ENCODE data around the gene RBM28.
A peak's percentile ranks its signal among the peaks of the same experiment; 100 is the strongest.

RBM28 gene

GRCh38 chr7:128370491-128370890 is 26.8 kb upstream of the RBM28 start:
- Histone ChIP-seq H3K4me3 (ENCODE audit: low read depth, low read length) (no peak overlapping the region), H3K79me2 (ENCODE audit: control insufficient read depth, insufficient read depth, low read length, unreplicated experiment) (no peaks in the 10 kb centered on the region), H3K27ac (ENCODE audit: low read depth, low read length) (no peak overlapping the region), H3K36me3 (ENCODE audit: insufficient read depth, low read length) (no peaks in the 10 kb centered on the region), H2AFZ (ENCODE audit: low read length, unreplicated experiment) (no peak overlapping the region), H3K27me3 (ENCODE audit: insufficient read depth, low read length) (peaks cover 24% of the 10 kb centered on the region), H3K4me1 (ENCODE audit: control insufficient read depth, insufficient read depth, low read length, unreplicated experiment) (no peaks in the 10 kb centered on the region)

- Histone ChIP-seq H3K36me3 (ENCODE audit: insufficient read depth, low read length) (no peaks in the 10 kb centered on the region), H3K79me2 (ENCODE audit: control insufficient read depth, insufficient read depth, low read length, unreplicated experiment) (no peaks in the 10 kb centered on the region), H3K27me3 (ENCODE audit: insufficient read depth, low read length) (peaks cover 59% of the 10 kb centered on the region), H3K27ac (ENCODE audit: low read depth, low read length) (no peak overlapping the region), H3K4me1 (ENCODE audit: control insufficient read depth, insufficient read depth, low read length, unreplicated experiment) (no peaks in the 10 kb centered on the region), H2AFZ (ENCODE audit: low read length, unreplicated experiment) (no peak overlapping the region), H3K4me3 (ENCODE audit: low read depth, low read length) (no peak overlapping the region)
Observed at GRCh38 chr7:128366986-128367385, 23.3 kb upstream of the RBM28 start.

GRCh38 chr7:128366300-128366699 is 22.6 kb upstream of the RBM28 start:
- H3K36me3 ChIP-seq (ENCODE audit: insufficient read depth, low read length) = no peaks in the 10 kb centered on the region
- no peak overlapping the region for H3K27ac ChIP-seq (ENCODE audit: low read depth, low read length)
- no peak overlapping the region for H2AFZ ChIP-seq (ENCODE audit: low read length, unreplicated experiment)
- H3K79me2 ChIP-seq (ENCODE audit: control insufficient read depth, insufficient read depth, low read length, unreplicated experiment) = no peaks in the 10 kb centered on the region
- peaks cover 65% of the 10 kb centered on the region for H3K27me3 ChIP-seq (ENCODE audit: insufficient read depth, low read length)
- no peaks in the 10 kb centered on the region for H3K4me1 ChIP-seq (ENCODE audit: control insufficient read depth, insufficient read depth, low read length, unreplicated experiment)
- H3K4me3 ChIP-seq (ENCODE audit: low read depth, low read length) = no peak overlapping the region

- peaks cover 73% of the 10 kb centered on the region for H3K27me3 ChIP-seq (ENCODE audit: insufficient read depth, low read length)
- H3K36me3 ChIP-seq (ENCODE audit: insufficient read depth, low read length) = no peaks in the 10 kb centered on the region
- H3K79me2 ChIP-seq (ENCODE audit: control insufficient read depth, insufficient read depth, low read length, unreplicated experiment) = no peaks in the 10 kb centered on the region
- H3K27ac ChIP-seq (ENCODE audit: low read depth, low read length) = no peak overlapping the region
- no peak overlapping the region for H3K4me3 ChIP-seq (ENCODE audit: low read depth, low read length)
- no peaks in the 10 kb centered on the region for H3K4me1 ChIP-seq (ENCODE audit: control insufficient read depth, insufficient read depth, low read length, unreplicated experiment)
- no peak overlapping the region for H2AFZ ChIP-seq (ENCODE audit: low read length, unreplicated experiment)
Observed at GRCh38 chr7:128365432-128365831, 21.7 kb upstream of the RBM28 start.

- H3K36me3 ChIP-seq (ENCODE audit: insufficient read depth, low read length) = no peaks in the 10 kb centered on the region
- H3K27ac ChIP-seq (ENCODE audit: low read depth, low read length) = no peak overlapping the region
- H3K79me2 ChIP-seq (ENCODE audit: control insufficient read depth, insufficient read depth, low read length, unreplicated experiment) = no peaks in the 10 kb centered on the region
- no peak overlapping the region for H2AFZ ChIP-seq (ENCODE audit: low read length, unreplicated experiment)
- H3K4me3 ChIP-seq (ENCODE audit: low read depth, low read length) = no peak overlapping the region
- H3K4me1 ChIP-seq (ENCODE audit: control insufficient read depth, insufficient read depth, low read length, unreplicated experiment) = no peaks in the 10 kb centered on the region
- H3K27me3 ChIP-seq (ENCODE audit: insufficient read depth, low read length) = peaks cover 78% of the 10 kb centered on the region
Observed at GRCh38 chr7:128364166-128364870, 20.6 kb upstream of the RBM28 start.

GRCh38 chr7:128363261-128363721 is 19.6 kb upstream of the RBM28 start:
- Histone ChIP-seq H2AFZ (ENCODE audit: low read length, unreplicated experiment) (no peak overlapping the region), H3K4me3 (ENCODE audit: low read depth, low read length) (no peak overlapping the region), H3K27ac (ENCODE audit: low read depth, low read length) (no peak overlapping the region), H3K36me3 (ENCODE audit: insufficient read depth, low read length) (no peaks in the 10 kb centered on the region), H3K79me2 (ENCODE audit: control insufficient read depth, insufficient read depth, low read length, unreplicated experiment) (no peaks in the 10 kb centered on the region), H3K27me3 (ENCODE audit: insufficient read depth, low read length) (peaks cover 78% of the 10 kb centered on the region), H3K4me1 (ENCODE audit: control insufficient read depth, insufficient read depth, low read length, unreplicated experiment) (no peaks in the 10 kb centered on the region)

- no peak overlapping the region for H2AFZ ChIP-seq (ENCODE audit: low read length, unreplicated experiment)
- no peaks in the 10 kb centered on the region for H3K79me2 ChIP-seq (ENCODE audit: control insufficient read depth, insufficient read depth, low read length, unreplicated experiment)
- H3K27me3 ChIP-seq (ENCODE audit: insufficient read depth, low read length) = peaks cover 76% of the 10 kb centered on the region
- H3K27ac ChIP-seq (ENCODE audit: low read depth, low read length) = no peak overlapping the region
- H3K36me3 ChIP-seq (ENCODE audit: insufficient read depth, low read length) = no peaks in the 10 kb centered on the region
- H3K4me1 ChIP-seq (ENCODE audit: control insufficient read depth, insufficient read depth, low read length, unreplicated experiment) = no peaks in the 10 kb centered on the region
- no peak overlapping the region for H3K4me3 ChIP-seq (ENCODE audit: low read depth, low read length)
Observed at GRCh38 chr7:128362670-128363069, 19.0 kb upstream of the RBM28 start.

- Histone ChIP-seq H3K27ac (ENCODE audit: low read depth, low read length) (no peak within 1 kb of the TSS), H3K4me1 (ENCODE audit: control insufficient read depth, insufficient read depth, low read length, unreplicated experiment) (no peaks in the 10 kb centered on the region), H3K4me3 (ENCODE audit: low read depth, low read length) (peak within 1 kb of the TSS; percentile 76), H3K36me3 (ENCODE audit: insufficient read depth, low read length) (no peaks in the 10 kb centered on the region), H3K27me3 (ENCODE audit: insufficient read depth, low read length) (peaks cover 67% of the 10 kb centered on the region), H2AFZ (ENCODE audit: low read length, unreplicated experiment) (peak within 1 kb of the TSS; percentile 43), H3K79me2 (ENCODE audit: control insufficient read depth, insufficient read depth, low read length, unreplicated experiment) (no peaks in the 10 kb centered on the region)
Observed at GRCh38 chr7:128361411-128362379, 18.0 kb upstream of the RBM28 start, which contains the start of gene PRRT4. PRRT4 (minus strand) TSS chr7:128361690.

- Histone ChIP-seq H3K36me3 (ENCODE audit: insufficient read depth, low read length) (no peaks in the 10 kb centered on the region), H3K27me3 (ENCODE audit: insufficient read depth, low read length) (peaks cover 56% of the 10 kb centered on the region), H2AFZ (ENCODE audit: low read length, unreplicated experiment) (no peak overlapping the region), H3K27ac (ENCODE audit: low read depth, low read length) (no peak overlapping the region), H3K4me3 (ENCODE audit: low read depth, low read length) (no peak overlapping the region), H3K79me2 (ENCODE audit: control insufficient read depth, insufficient read depth, low read length, unreplicated experiment) (no peaks in the 10 kb centered on the region), H3K4me1 (ENCODE audit: control insufficient read depth, insufficient read depth, low read length, unreplicated experiment) (no peaks in the 10 kb centered on the region)
Observed at GRCh38 chr7:128360359-128360678, 16.6 kb upstream of the RBM28 start.

- Histone ChIP-seq H3K36me3 (ENCODE audit: insufficient read depth, low read length) (no peaks in the 10 kb centered on the region), H3K4me1 (ENCODE audit: control insufficient read depth, insufficient read depth, low read length, unreplicated experiment) (no peaks in the 10 kb centered on the region), H3K4me3 (ENCODE audit: low read depth, low read length) (no peak overlapping the region), H3K79me2 (ENCODE audit: control insufficient read depth, insufficient read depth, low read length, unreplicated experiment) (no peaks in the 10 kb centered on the region), H3K27me3 (ENCODE audit: insufficient read depth, low read length) (peaks cover 53% of the 10 kb centered on the region), H3K27ac (ENCODE audit: low read depth, low read length) (no peak overlapping the region), H2AFZ (ENCODE audit: low read length, unreplicated experiment) (no peak overlapping the region)
Observed at GRCh38 chr7:128359939-128360338, 16.2 kb upstream of the RBM28 start.

All from ACC112 (cell line).